Endothelial cell (in vitro differentiated cells): Measurements from ENCODE around the gene HS3ST4. TPM values are rescaled to one million over a fixed set of nuclear protein-coding genes. Genes with fewer than 3 reads are reported as not detected.
"Not testable (repeated sequence)": the region's sequence is repeated elsewhere in the genome, so short reads cannot be mapped to it uniquely, and the experiment has no call there.

Experiments
- DNase-seq: peaks from one replicate; pipeline ENCODE4 v3.0.0; 2021; ENCODE audit warnings: low spot score
- H3K27ac Mint-ChIP-seq: one replicate; pipeline ENCODE4 v1.8.0; 2021; ENCODE audit warnings: mixed read lengths, inconsistent platforms; ENCODE audit not compliant: unreplicated experiment
- H3K27me3 Mint-ChIP-seq: one replicate; pipeline ENCODE4 v1.8.0; 2021; ENCODE audit warnings: mild to moderate bottlenecking, moderate library complexity, mixed read lengths, inconsistent platforms; ENCODE audit not compliant: unreplicated experiment
- H3K36me3 Mint-ChIP-seq: one replicate; pipeline ENCODE4 v1.8.0; 2021; ENCODE audit warnings: mild to moderate bottlenecking, low read depth, mixed read lengths, inconsistent platforms; ENCODE audit not compliant: unreplicated experiment
- H3K4me1 Mint-ChIP-seq: one replicate; pipeline ENCODE4 v1.8.0; 2021; ENCODE audit warnings: mild to moderate bottlenecking, mixed read lengths, inconsistent platforms; ENCODE audit not compliant: unreplicated experiment
- H3K4me3 Mint-ChIP-seq: one replicate; pipeline ENCODE4 v1.8.0; 2021; ENCODE audit warnings: mild to moderate bottlenecking, mixed read lengths, inconsistent platforms; ENCODE audit not compliant: unreplicated experiment
- H3K9me3 Mint-ChIP-seq: one replicate; pipeline ENCODE4 v1.8.0; 2021; ENCODE audit warnings: mixed read lengths, inconsistent platforms; ENCODE audit not compliant: unreplicated experiment
- total RNA-seq: library from RNA; stranded (reverse); fragmentation: NEBNext Ultra II Directional; extraction: Animal tissue kit (Norgen Biotek cat#: 25700); gene quantifications from one replicate; pipeline ENCODE4 v1.2.1, GENCODE V29; 2021; ENCODE audit not compliant: unreplicated experiment
- TF ChIP-seq, protein P1 (sequence below): fragments of 200-600 bp; sonication (generic); IDR thresholded peaks from one replicate; pipeline ENCODE4 v1.5.0; 2021; ENCODE audit warnings: antibody characterized with exemption; ENCODE audit not compliant: unreplicated experiment

Gene HS3ST4
- total RNA-seq, 1 donor from 2014 or later, result 4.8 TPM

DNA sequence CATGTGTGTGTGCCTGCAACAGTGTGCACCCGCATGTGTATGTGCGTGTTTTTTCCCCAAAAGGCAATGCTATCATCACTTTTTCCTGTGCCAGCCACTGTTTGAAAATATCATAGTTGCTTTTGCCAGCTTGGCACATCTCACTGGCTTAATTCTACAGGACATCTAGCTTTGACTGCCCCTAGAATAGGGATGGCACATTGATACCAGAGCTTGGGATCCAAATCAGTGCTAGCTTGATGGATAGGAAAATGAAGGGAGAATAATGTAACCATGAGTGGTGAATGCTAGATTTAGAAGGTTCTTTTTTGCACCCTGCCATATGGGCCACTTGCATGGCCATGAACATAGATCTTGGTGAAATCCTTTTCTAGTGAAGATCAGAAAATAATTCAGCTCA is 72.7 kb downstream of the HS3ST4 start:
- DNase-seq, result no peak
- H3K36me3 Mint-ChIP-seq, result no peaks in the 10 kb centered on the region
- TF ChIP-seq, protein P1, sequence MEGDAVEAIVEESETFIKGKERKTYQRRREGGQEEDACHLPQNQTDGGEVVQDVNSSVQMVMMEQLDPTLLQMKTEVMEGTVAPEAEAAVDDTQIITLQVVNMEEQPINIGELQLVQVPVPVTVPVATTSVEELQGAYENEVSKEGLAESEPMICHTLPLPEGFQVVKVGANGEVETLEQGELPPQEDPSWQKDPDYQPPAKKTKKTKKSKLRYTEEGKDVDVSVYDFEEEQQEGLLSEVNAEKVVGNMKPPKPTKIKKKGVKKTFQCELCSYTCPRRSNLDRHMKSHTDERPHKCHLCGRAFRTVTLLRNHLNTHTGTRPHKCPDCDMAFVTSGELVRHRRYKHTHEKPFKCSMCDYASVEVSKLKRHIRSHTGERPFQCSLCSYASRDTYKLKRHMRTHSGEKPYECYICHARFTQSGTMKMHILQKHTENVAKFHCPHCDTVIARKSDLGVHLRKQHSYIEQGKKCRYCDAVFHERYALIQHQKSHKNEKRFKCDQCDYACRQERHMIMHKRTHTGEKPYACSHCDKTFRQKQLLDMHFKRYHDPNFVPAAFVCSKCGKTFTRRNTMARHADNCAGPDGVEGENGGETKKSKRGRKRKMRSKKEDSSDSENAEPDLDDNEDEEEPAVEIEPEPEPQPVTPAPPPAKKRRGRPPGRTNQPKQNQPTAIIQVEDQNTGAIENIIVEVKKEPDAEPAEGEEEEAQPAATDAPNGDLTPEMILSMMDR, result no peak
- H3K9me3 Mint-ChIP-seq, result peaks cover 5% of the 10 kb centered on the region
- H3K4me3 Mint-ChIP-seq, result no peak overlapping the region
- H3K4me1 Mint-ChIP-seq, result no peaks in the 10 kb centered on the region
- H3K27me3 Mint-ChIP-seq, result peaks cover 5% of the 10 kb centered on the region
- no peak overlapping the region for H3K27ac Mint-ChIP-seq

DNA sequence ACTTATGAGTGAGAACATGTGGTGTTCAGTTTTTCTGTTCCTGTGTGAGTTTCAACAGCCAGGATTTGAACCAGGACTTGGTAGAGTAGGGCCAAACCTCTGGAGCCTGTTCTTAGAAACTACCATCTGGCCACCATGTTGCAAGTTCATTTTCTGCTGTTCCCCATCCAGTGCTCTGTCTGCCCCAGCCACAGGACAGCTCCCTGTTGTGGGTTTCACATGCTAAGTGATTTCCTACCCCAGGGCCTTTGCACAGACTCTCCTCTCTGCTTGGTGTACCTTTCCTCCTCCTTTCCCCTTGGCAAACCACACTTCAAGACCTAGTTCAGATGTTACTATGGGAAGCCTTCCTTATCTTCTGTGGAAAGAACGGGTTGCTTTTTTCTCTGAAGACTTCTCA is 79.5 kb downstream of the HS3ST4 start:
- TF ChIP-seq, protein P1, result no peak
- peaks cover 5% of the 10 kb centered on the region for H3K9me3 Mint-ChIP-seq
- H3K27me3 Mint-ChIP-seq, result no peaks in the 10 kb centered on the region
- no peak overlapping the region for H3K27ac Mint-ChIP-seq
- no peak overlapping the region for H3K4me3 Mint-ChIP-seq
- no peak for DNase-seq
- H3K36me3 Mint-ChIP-seq, result peaks cover 9% of the 10 kb centered on the region
- no peaks in the 10 kb centered on the region for H3K4me1 Mint-ChIP-seq

DNA sequence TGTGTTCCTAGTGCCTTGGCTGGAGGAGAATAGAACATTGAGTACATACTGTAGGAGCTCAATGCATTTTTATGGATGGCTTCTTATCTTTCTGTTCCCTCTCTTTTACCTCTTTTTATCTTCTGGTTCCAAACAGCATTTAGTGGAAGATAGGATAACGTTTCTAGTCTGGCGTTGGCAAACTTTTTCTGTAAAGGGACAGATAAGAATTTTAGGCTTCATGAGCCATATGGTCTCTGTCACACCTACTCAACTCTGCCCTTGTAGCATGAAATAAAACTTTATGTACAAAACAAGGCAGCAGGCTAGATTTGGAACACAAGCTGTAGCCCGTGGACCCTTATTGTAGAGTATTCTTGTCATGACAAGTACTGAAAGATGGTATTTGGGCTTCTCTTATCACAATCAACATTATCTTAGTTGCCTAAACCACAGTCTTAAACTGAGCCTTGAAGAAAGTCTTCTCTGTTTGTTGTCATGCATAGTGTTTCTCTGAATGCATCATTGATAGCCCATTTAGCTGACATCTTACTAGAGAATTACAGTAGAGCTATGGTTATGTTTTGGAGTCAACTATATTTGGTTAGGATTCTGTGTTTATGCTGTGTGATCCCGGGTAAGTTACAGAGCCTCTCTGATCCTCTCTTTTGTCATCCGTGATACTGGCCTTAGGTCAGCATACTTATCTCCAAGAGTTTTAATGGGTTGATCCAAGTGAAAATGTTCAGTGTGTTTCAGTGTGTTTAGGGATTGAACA is 80.2 kb downstream of the HS3ST4 start:
- TF ChIP-seq, protein P1, result no peak
- no peak for DNase-seq
- Mint-ChIP-seq H3K4me3 (no peak overlapping the region), H3K27me3 (no peaks in the 10 kb centered on the region), H3K27ac (no peak overlapping the region), H3K4me1 (no peaks in the 10 kb centered on the region), H3K36me3 (peaks cover 9% of the 10 kb centered on the region), H3K9me3 (peaks cover 5% of the 10 kb centered on the region)

DNA sequence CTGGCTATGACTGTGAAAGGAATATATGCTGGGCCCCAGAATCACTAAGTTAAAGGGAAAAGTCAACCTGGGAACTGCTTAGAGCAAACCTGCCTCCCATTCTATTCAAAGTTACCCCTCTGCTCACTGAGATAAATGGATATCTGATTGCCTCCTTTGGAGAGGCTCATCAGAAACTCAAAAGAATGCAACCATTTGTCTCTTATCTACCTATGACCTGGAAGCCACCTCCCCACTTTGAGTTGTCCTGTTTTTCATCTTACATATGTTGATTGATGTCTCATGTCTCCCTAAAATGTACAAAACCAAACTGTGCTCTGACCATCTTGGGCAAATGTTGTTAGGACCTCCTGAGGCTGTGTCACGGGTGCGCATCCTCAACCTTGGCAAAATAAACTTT is 84.5 kb downstream of the HS3ST4 start:
- not testable (repeated sequence) for DNase-seq, H3K9me3 Mint-ChIP-seq, H3K4me1 Mint-ChIP-seq, H3K27ac Mint-ChIP-seq, H3K27me3 Mint-ChIP-seq, H3K4me3 Mint-ChIP-seq
- H3K36me3 Mint-ChIP-seq, result peaks cover 12% of the 10 kb centered on the region

DNA sequence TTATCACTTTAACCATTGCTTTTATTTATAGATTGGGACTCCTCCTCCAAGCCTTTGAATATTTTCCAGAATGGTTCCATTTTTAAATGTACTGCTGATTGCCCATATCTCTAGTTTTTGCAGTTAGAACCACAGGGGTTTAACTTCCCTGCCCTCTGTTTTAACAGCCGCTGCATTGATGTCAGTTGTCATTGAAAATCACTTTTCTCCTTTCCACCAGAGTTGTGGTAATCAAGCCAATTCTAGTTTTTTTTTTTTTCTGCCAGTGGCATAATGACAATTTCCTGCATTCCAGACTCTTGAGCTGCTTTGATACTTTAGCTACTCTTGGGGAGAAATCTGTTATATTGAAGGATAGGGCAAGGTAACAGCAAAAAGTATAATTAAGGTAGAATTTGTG is 91.5 kb downstream of the HS3ST4 start:
- Mint-ChIP-seq H3K4me3 (no peak overlapping the region), H3K9me3 (no peaks in the 10 kb centered on the region), H3K4me1 (no peaks in the 10 kb centered on the region), H3K27ac (no peak overlapping the region), H3K27me3 (no peaks in the 10 kb centered on the region), H3K36me3 (peaks cover 4% of the 10 kb centered on the region)
- no peak for DNase-seq
- TF ChIP-seq, protein P1, result no peak
